ENCODE data around the gene ZNF888. TPM values are rescaled to one million over a fixed set of nuclear protein-coding genes. Genes with fewer than 3 reads are reported as not detected.

The ZNF888 gene
- 3.0 TPM in 2 replicates for total RNA-seq (2014; rRNA removed; shearing (Covaris generic))

- peak; percentile 92 for DNase-seq (ENCODE audit: low read depth)
Observed at GRCh38 chr19:52922841-52923777, at the start of gene ZNF888. Gene ZNF888 (minus strand): TSS chr19:52923428. CDS start chr19:52917873, 5,555 bp downstream.

- no peak for DNase-seq (ENCODE audit: low read depth)
Observed at GRCh38 chr19:52967772-52968171, 44.5 kb upstream of the ZNF888 start.

- no peak for DNase-seq (ENCODE audit: low read depth)
Observed at GRCh38 chr19:52963247-52963618, 40.0 kb upstream of the ZNF888 start.

- DNase-seq (ENCODE audit: low read depth): peak; percentile 98
Observed at GRCh38 chr19:52962394-52963246, 39.4 kb upstream of the ZNF888 start, which contains the start of gene ZNF816. Gene ZNF816 (minus strand): TSS chr19:52962881. CDS start chr19:52956089, 6,792 bp downstream.

- no peak for DNase-seq (ENCODE audit: low read depth)
Observed at GRCh38 chr19:52961981-52962380, 38.8 kb upstream of the ZNF888 start.

- DNase-seq (ENCODE audit: low read depth): no peak
Observed at GRCh38 chr19:52959613-52960295, 36.5 kb upstream of the ZNF888 start.

- DNase-seq (ENCODE audit: low read depth): no peak
Observed at GRCh38 chr19:52957591-52957990, 34.4 kb upstream of the ZNF888 start.

GRCh38 chr19:52956917-52957316 lies 33.7 kb upstream of the ZNF888 start:
- DNase-seq (ENCODE audit: low read depth): no peak

GRCh38 chr19:52949422-52949821 lies 26.2 kb upstream of the ZNF888 start:
- DNase-seq (ENCODE audit: low read depth): no peak

GRCh38 chr19:52948025-52948770 lies 25.0 kb upstream of the ZNF888 start:
- no peak for DNase-seq (ENCODE audit: low read depth)

GRCh38 chr19:52946322-52947310 lies 23.4 kb upstream of the ZNF888 start:
- no peak for DNase-seq (ENCODE audit: low read depth)

GRCh38 chr19:52945652-52946321 lies 22.6 kb upstream of the ZNF888 start:
- no peak for DNase-seq (ENCODE audit: low read depth)

GRCh38 chr19:52944703-52945493 lies 21.7 kb upstream of the ZNF888 start:
- DNase-seq (ENCODE audit: low read depth): peak; percentile 55

- no peak for DNase-seq (ENCODE audit: low read depth)
Observed at GRCh38 chr19:52943884-52944643, 20.8 kb upstream of the ZNF888 start.

GRCh38 chr19:52943134-52943883 lies 20.1 kb upstream of the ZNF888 start:
- DNase-seq (ENCODE audit: low read depth): no peak

GRCh38 chr19:52942386-52943133 lies 19.3 kb upstream of the ZNF888 start:
- peak; percentile 94 for DNase-seq (ENCODE audit: low read depth)

All from Daoy (cell line).